ENCODE results near the gene DYNLT4. TPM values are rescaled to one million over a fixed set of nuclear protein-coding genes. Genes with fewer than 3 reads are reported as not detected.
"Not testable (repeated sequence)": the region's sequence is repeated elsewhere in the genome, so short reads cannot be mapped to it uniquely, and the experiment has no call there.

DYNLT4 gene
- total and polyA plus RNA-seq, 9 donors, result 0.14 to 0.58 (median 0.29) TPM; not detected in 1

DNA sequence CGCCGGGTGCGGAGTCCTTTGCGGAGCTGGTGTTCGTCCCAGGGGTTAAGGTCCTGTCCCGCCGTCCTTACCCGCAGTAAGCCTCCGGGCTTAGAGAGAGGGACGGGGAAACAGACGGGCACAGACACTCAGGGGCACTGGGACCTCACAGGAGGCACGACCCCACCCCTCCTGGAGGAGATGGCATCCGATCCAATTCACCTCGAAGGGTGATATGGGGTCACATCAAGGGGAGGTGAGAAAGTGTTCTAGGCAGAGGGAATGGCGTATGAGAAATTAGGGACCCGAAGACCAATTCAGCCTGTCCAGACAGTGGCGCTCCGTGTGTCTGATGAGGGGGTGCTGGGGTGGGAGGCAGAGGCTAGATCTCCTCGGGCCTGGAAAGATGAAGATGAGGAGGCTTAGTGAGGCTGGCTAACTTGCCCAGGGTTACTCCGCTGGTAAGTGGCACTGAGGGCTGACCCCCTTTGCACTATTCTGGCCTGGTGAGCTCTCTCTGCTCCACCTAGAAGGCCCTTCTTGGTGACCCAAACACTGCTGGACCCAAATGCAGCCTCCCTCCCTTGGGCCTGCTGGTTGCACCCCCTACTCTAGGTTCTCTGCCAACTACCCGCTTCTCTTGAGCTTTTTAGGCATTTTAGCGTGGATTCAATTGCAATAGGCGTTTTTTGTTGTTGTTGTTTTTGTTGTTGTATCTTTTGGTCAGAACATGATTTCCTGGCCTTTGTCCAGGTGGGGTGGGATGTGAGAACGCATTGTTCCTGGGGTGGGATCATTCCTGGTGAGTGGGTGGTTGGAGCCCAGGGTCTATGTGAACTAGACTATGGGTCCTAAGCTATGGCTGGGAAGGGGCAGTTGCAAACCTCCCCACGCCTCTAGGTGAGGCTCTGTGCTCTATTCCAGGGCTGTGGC is 13.4 kb upstream of the DYNLT4 start:
- Histone ChIP-seq H3K27ac (ENCODE audit: low read length) (peak overlapping the region; percentile 99), H3K4me3 (ENCODE audit: low read length) (peak overlapping the region; percentile 62), H3K4me1 (ENCODE audit: control insufficient read depth, insufficient read depth, low read length) (peaks cover 15% of the 10 kb centered on the region), H3K36me3 (ENCODE audit: control insufficient read depth, insufficient read depth, low read length) (peaks cover 4% of the 10 kb centered on the region), H3K9me3 (replicated peaks; ENCODE audit: control insufficient read depth, low read depth, low read length) (no peaks in the 10 kb centered on the region), H3K27me3 (ENCODE audit: control insufficient read depth, insufficient read depth, low read length) (no peaks in the 10 kb centered on the region)
- DNase-seq, result peak; percentile 57
- WGBS (ENCODE audit: insufficient coverage), result 20% methylated on average over 22 of the region's 25 CpGs

GRCh38 chr1:44819608-44820327 is 12.6 kb upstream of the DYNLT4 start:
- Histone ChIP-seq H3K27ac (ENCODE audit: low read length) (peak overlapping the region; percentile 99), H3K36me3 (ENCODE audit: control insufficient read depth, insufficient read depth, low read length) (peaks cover 8% of the 10 kb centered on the region), H3K9me3 (replicated peaks; ENCODE audit: control insufficient read depth, low read depth, low read length) (no peaks in the 10 kb centered on the region), H3K4me3 (ENCODE audit: low read length) (peak overlapping the region; percentile 62), H3K27me3 (ENCODE audit: control insufficient read depth, insufficient read depth, low read length) (no peaks in the 10 kb centered on the region), H3K4me1 (ENCODE audit: control insufficient read depth, insufficient read depth, low read length) (peaks cover 17% of the 10 kb centered on the region)
- under 1% methylated on average over 13 of the region's 33 CpGs for WGBS (ENCODE audit: insufficient coverage)
- DNase-seq, result peak; percentile 94

GRCh38 chr1:44819196-44819607 is 12.1 kb upstream of the DYNLT4 start:
- H3K27ac ChIP-seq (ENCODE audit: low read length), result peak overlapping the region; percentile 99
- 1% methylated on average over 7 of the region's 13 CpGs for WGBS (ENCODE audit: insufficient coverage)
- H3K4me1 ChIP-seq (ENCODE audit: control insufficient read depth, insufficient read depth, low read length), result peaks cover 19% of the 10 kb centered on the region
- no peaks in the 10 kb centered on the region for H3K27me3 ChIP-seq (ENCODE audit: control insufficient read depth, insufficient read depth, low read length)
- peak overlapping the region; percentile 62 for H3K4me3 ChIP-seq (ENCODE audit: low read length)
- H3K9me3 ChIP-seq (replicated peaks; ENCODE audit: control insufficient read depth, low read depth, low read length), result no peaks in the 10 kb centered on the region
- peak; percentile 59 for DNase-seq
- H3K36me3 ChIP-seq (ENCODE audit: control insufficient read depth, insufficient read depth, low read length), result peaks cover 8% of the 10 kb centered on the region

GRCh38 chr1:44817771-44818495 is 10.8 kb upstream of the DYNLT4 start:
- peaks cover 8% of the 10 kb centered on the region for H3K36me3 ChIP-seq (ENCODE audit: control insufficient read depth, insufficient read depth, low read length)
- no peak for DNase-seq
- 94% methylated on average over 8 of the region's 11 CpGs for WGBS (ENCODE audit: insufficient coverage)
- no peak overlapping the region for H3K4me3 ChIP-seq (ENCODE audit: low read length)
- H3K4me1 ChIP-seq (ENCODE audit: control insufficient read depth, insufficient read depth, low read length), result peaks cover 26% of the 10 kb centered on the region
- H3K27ac ChIP-seq (ENCODE audit: low read length), result no peak overlapping the region
- H3K9me3 ChIP-seq (replicated peaks; ENCODE audit: control insufficient read depth, low read depth, low read length), result no peaks in the 10 kb centered on the region
- no peaks in the 10 kb centered on the region for H3K27me3 ChIP-seq (ENCODE audit: control insufficient read depth, insufficient read depth, low read length)

DNA sequence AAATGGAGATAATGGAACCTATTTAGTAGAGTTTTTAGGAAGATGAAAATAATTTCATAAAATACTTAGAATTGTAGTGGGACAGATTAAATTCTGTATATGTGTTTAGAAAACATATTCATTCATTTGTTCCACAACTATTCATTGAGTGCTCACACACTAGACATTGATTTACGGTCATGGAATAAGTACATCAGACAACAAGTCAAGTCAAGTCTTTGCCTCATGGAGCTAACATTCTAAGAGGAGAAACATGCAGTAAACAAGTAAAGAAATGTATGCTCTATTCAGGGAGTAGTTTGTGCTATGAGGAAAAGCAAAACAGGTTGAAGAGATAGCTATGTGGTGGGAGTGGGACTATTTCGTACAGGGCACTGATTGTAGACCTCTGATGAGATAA is 10.2 kb upstream of the DYNLT4 start:
- no peak for DNase-seq
- Histone ChIP-seq H3K27ac (ENCODE audit: low read length) (no peak overlapping the region), H3K27me3 (ENCODE audit: control insufficient read depth, insufficient read depth, low read length) (no peaks in the 10 kb centered on the region), H3K4me3 (ENCODE audit: low read length) (no peak overlapping the region), H3K36me3 (ENCODE audit: control insufficient read depth, insufficient read depth, low read length) (peaks cover 9% of the 10 kb centered on the region), H3K4me1 (ENCODE audit: control insufficient read depth, insufficient read depth, low read length) (peaks cover 29% of the 10 kb centered on the region), H3K9me3 (replicated peaks; ENCODE audit: control insufficient read depth, low read depth, low read length) (no peaks in the 10 kb centered on the region)
- 94% methylated on average over 1 of the region's 2 CpGs for WGBS (ENCODE audit: insufficient coverage)

- H3K9me3 ChIP-seq (replicated peaks; ENCODE audit: control insufficient read depth, low read depth, low read length); H3K27ac ChIP-seq (ENCODE audit: low read length); DNase-seq; H3K4me3 ChIP-seq (ENCODE audit: low read length); H3K27me3 ChIP-seq (ENCODE audit: control insufficient read depth, insufficient read depth, low read length): not testable (repeated sequence)
- H3K36me3 ChIP-seq (ENCODE audit: control insufficient read depth, insufficient read depth, low read length), result peaks cover 12% of the 10 kb centered on the region
- WGBS (ENCODE audit: insufficient coverage), result 96% methylated on average over 8 of the region's 9 CpGs
- H3K4me1 ChIP-seq (ENCODE audit: control insufficient read depth, insufficient read depth, low read length), result peaks cover 37% of the 10 kb centered on the region
Observed at GRCh38 chr1:44815926-44816325, 8.8 kb upstream of the DYNLT4 start.

DNA sequence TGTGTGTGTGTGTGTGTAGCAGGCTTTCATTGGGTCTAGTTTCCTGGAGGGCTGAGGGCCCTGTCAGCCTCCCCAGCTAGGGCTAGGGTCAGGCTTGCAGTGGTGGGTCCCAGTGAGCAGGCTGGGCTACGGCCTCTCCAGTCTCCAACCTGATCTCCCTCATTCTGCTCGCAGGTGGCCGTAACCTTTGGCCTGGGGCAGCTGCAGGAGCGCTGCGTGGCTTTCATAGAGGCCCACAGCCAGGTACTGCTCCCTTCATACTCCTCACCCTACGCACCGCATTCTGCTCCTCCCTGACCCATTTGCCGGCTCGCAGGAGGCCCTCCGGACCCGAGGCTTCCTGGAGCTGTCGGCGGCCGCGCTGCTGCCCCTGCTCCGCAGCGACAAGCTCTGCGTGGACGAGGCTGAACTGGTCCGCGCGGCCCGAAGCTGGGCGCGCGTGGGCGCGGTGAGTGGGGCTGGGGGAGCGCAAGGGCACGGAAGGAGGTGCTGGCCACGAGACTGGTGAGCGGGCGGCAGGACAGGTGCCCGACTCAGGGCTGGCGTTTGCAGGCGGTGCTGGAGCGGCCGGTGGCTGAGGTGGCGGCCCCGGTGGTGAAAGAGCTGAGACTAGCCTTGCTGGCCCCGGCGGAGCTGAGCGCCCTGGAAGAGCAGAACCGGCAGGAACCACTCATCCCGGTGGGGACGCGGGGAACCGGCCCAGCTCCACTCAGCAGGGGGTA is 5.8 kb upstream of the DYNLT4 start:
- 33% methylated on average over 47 of the region's 48 CpGs for WGBS (ENCODE audit: insufficient coverage)
- no peaks in the 10 kb centered on the region for H3K27me3 ChIP-seq (ENCODE audit: control insufficient read depth, insufficient read depth, low read length)
- DNase-seq, result peak; percentile 19
- H3K9me3 ChIP-seq (replicated peaks; ENCODE audit: control insufficient read depth, low read depth, low read length), result no peaks in the 10 kb centered on the region
- H3K4me3 ChIP-seq (ENCODE audit: low read length), result peak overlapping the region; percentile 64
- peaks cover 51% of the 10 kb centered on the region for H3K4me1 ChIP-seq (ENCODE audit: control insufficient read depth, insufficient read depth, low read length)
- H3K27ac ChIP-seq (ENCODE audit: low read length), result peak overlapping the region; percentile 93
- peaks cover 12% of the 10 kb centered on the region for H3K36me3 ChIP-seq (ENCODE audit: control insufficient read depth, insufficient read depth, low read length)

GRCh38 chr1:44811234-44811633 is 4.1 kb upstream of the DYNLT4 start:
- 80% methylated on average over 8 of the region's 8 CpGs for WGBS (ENCODE audit: insufficient coverage)
- H3K36me3 ChIP-seq (ENCODE audit: control insufficient read depth, insufficient read depth, low read length), result peaks cover 19% of the 10 kb centered on the region
- no peak overlapping the region for H3K4me3 ChIP-seq (ENCODE audit: low read length)
- H3K9me3 ChIP-seq (replicated peaks; ENCODE audit: control insufficient read depth, low read depth, low read length), result no peaks in the 10 kb centered on the region
- no peak for DNase-seq
- H3K27me3 ChIP-seq (ENCODE audit: control insufficient read depth, insufficient read depth, low read length), result no peaks in the 10 kb centered on the region
- H3K4me1 ChIP-seq (ENCODE audit: control insufficient read depth, insufficient read depth, low read length), result peaks cover 68% of the 10 kb centered on the region
- peak overlapping the region; percentile 13 for H3K27ac ChIP-seq (ENCODE audit: low read length)

DNA sequence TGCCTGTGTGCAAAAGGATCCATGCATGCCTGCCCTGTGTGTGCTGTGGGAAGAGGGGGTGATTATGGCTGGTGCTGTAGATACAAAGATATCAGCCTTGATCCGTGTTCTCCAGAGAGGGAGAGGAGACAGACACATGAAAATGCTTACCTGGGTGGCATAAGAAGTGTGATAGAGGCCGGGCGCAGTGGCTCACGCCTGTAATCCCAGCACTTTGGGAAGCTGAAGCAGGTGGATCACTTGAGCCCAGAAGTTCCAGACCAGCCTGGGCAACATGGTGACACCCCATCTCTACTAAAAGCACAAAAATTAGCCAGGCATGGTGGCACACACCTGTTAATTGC is 3.6 kb upstream of the DYNLT4 start:
- Histone ChIP-seq H3K4me1 (ENCODE audit: control insufficient read depth, insufficient read depth, low read length) (peaks cover 71% of the 10 kb centered on the region), H3K27ac (ENCODE audit: low read length) (peak overlapping the region; percentile 99), H3K36me3 (ENCODE audit: control insufficient read depth, insufficient read depth, low read length) (peaks cover 20% of the 10 kb centered on the region)
- DNase-seq; H3K9me3 ChIP-seq (replicated peaks; ENCODE audit: control insufficient read depth, low read depth, low read length); H3K27me3 ChIP-seq (ENCODE audit: control insufficient read depth, insufficient read depth, low read length); H3K4me3 ChIP-seq (ENCODE audit: low read length): not testable (repeated sequence)
- 86% methylated on average over 2 of the region's 4 CpGs for WGBS (ENCODE audit: insufficient coverage)

Data from muscle of leg (tissue), 11 donors.